DMS114 treated with DMSO at 0.1 percent for 48 hours (cell line): ENCODE measurements around the gene YIF1B.
"Not testable (repeated sequence)": the region's sequence is repeated elsewhere in the genome, so short reads cannot be mapped to it uniquely, and the experiment has no call there.

Experiments used
- DNase-seq: peaks from one replicate; lab custom pipeline; 2025; ENCODE audit not compliant: unreplicated experiment; lab: John Stamatoyannopoulos, UW

The YIF1B gene, protein sequence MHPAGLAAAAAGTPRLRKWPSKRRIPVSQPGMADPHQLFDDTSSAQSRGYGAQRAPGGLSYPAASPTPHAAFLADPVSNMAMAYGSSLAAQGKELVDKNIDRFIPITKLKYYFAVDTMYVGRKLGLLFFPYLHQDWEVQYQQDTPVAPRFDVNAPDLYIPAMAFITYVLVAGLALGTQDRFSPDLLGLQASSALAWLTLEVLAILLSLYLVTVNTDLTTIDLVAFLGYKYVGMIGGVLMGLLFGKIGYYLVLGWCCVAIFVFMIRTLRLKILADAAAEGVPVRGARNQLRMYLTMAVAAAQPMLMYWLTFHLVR

DNA sequence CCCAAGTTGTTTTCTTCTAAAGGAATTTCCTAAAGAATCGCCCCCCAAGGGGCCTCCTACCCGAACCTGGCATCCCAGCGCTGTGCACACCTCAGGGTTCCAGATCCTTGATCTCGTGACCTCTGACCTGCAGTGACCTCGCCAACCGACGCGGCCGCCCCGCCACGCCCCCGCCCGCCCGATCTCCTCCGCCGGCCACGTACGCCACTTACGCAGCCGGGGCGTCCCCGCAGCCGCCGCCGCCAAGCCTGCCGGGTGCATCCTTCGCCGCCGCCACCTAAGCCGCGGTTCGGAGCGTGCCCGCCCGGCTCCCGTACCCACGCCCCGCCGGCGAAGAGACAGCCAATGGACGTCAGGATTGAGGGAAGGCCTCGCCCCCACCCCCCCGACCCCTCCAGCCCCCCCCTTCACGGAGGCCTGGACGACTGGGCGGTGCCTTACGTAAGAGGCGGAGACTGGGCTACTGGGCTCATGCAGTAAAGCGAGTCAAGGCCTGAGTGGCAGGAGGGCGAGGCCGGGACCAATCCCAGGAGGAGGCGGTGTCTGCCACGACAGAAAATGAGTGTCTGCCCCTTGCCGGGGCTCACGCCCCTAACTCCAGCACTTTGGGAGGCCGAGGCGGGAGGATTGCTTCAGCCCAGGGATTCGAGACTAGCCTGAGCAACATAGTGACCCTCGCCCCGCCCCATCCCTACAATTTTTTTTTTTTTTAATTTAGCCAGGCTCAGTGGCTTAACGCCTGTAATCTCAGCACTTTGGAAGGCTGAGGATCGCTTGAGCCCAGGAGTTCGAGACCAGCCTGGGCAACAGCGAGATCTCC is at the start of gene YIF1B:
YIF1B (minus strand) TSS at position 291 of the 820 bp plus-strand sequence; CDS start at position 261, 30 bp downstream.
- peak; percentile 98 for DNase-seq

DNA sequence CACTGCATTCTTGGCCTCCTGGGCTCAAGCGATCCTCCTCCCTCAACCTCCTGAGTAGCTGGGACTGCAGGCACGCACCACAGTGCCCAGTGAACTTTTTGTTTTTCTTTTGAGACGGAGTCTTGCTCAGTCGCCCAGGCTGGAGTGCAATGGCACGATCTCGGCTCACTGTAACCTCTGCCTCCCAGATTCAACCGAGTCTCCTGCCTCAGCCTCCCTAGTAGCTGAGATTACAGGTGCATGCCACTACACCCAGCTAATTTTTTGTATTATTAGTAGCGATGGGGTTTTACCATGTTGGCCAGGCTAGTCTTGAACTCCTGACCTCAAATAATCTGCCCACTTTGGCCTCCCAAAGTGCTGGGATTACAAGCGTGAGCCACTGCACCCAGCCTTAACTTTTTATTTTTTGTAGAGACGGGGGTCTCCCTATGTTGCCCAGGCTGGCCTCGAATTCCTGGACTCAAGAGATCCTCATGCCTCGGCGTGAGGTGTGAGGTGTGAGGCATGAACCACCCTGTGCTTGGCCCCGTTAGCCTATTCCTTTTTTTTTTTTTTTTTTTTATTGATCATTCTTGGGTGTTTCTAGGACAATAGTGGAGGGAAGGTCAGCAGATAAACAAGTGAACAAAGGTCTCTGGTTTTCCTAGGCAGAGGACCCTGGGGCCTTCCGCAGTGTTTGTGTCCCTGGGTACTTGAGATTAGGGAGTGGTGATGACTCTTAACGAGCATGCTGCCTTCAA is 47.4 kb upstream of the YIF1B start:
- DNase-seq: not testable (repeated sequence)

DNA sequence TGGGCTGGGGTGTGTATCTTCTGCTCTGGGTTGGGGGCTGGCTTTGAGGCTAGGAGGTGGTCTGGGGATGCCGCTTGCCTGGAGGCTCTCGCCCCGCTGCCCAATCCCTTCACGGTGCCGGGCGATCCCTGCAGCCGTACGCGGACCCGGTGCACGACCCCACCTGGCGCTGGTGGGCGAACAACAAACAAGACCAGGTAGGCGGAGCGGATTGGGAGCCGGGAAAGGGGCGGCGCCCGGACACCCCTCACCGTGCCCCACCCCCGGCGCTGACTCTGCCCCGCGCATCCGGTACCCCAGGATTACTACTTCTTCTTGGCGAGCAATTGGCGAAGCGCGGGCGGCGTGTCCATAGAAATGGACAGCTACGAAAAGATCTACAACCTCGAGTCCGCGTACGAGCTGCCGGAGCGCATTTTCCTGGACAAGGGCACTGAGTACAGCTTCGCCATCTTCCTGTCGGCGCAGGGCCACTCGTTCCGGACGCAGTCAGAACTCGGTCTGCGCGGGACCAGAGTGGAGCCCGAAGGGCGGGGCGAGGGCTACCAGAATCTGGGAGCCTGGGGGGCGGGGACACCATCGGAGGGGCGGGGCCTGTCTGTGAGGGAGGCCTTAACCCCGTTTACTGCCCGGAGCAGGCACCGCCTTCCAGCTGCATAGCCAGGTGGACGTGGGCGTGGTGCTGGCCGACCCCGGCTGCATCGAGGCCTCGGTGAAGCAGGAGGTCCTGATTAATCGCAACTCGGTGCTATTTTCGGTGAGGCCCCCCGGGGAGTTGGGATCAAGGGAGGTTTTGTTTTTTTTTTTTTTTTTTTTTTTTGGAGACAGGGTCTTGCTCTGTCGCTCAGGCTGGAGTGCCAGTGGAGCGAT is 46.6 kb upstream of the YIF1B start:
- DNase-seq: peak; percentile 85

DNA sequence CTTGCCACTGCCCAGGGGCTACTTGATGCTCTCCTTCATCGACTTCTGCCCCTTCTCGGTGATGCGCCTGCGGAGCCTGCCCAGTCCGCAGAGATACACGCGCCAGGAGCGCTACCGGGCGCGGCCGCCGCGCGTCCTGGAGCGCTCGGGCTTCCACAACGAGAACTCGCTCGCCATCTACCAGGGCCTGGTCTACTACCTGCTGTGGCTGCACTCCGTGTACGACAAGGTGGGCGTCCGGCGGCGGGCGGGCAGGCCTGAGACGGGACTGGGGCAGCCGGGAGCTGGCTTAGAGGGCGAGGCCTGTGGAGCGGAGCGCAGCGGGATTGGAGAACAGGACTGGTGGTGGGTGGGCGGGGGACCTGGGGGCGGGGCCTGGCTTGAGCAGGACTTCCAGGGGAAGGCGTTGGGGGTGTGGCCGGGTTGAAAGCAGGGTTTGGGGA is 45.9 kb upstream of the YIF1B start:
- peak; percentile 88 for DNase-seq

DNA sequence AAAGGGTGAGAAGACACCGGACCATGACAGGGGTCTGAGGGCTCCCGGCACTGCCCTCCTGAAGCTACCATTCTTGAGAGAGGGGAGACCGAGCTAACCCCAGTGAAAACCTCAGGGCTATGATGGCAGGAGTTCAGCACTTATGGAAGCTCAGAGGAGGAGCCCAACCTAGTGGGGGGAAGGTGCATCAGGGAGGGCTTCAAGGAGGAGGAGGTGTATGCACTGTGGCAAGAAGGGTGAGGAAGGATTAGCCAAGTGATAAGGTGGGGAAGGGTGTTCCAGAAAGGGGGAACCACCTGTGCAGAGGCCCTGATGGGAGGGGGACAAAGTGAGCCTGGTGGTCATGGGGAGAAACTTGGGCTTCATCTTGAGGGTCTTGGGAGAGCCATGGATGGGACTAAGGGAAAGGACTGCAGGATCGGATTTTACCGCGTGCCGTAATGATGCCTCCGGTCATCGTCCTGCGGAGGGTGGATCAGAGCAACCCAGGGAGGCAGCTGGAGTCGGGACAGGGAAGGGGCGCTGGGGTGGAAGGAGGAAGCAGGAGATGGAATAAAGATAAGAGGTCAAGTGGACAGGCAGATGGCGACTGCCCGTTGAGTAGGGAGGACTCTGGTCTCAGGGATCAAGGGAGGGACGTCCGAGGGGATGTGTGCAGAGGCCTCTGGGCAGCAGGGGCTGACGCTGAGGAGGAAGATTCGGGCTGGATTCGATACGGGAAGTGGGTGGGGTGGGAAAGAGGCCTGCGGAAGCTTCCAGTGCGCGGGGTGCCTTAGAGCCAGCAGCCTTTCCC is 45.3 kb upstream of the YIF1B start:
- DNase-seq: no peak

DNA sequence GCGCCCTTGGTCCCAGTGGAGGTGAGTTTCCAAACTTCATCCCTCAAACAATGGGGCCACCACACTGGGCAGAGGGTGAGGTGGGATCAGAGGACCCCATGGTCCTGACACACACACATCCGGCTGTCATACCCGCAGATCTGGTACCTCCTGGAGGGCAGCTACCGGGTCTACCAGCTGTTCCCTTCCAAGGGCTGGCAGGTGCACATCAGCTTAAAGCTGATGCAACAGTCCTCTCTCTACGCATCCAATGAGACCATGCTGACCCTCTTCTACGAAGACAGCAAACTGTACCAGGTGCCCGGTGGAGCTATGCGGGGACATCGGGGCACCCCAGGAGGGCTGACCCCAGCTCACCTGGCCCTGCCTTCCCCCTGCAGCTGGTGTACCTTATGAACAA is 44.6 kb upstream of the YIF1B start:
- DNase-seq: no peak

DNA sequence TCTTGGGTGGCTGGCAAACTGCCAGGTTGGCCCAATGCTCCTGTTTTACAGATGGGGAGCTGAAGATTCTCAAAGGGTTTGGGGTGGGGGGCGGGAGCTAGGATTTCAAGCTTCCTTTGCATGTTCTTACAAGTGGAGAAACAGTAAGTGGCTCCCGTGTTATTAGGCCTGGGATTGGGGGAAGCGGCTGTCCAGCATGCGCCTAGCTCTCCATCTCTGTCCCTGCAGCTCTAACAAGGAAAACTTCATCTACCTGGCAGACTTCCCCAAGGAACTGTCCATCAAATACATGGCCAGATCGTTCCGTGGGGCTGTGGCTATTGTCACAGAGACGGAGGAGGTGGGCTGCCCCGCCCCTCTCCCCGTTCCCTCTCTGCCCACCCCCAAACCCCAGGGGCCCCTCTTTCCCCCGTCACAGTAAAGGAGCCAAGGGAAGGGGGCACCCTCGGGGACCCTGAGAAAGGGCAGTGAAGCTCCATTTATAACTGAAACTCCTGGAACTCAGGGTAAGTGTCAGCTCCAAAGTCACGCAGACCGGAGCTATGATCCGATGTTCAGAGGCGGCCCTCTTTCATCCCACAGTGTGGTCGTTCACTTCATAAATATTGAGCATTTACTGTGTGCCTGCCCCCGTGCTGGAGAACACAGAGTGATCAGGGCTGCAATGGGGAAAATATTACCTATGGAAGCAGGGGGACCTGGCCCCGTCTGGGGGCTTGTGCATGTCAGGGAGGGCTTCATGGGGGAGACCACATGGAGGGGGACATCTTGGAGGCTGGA is 43.7 kb upstream of the YIF1B start:
- no peak for DNase-seq

DNA sequence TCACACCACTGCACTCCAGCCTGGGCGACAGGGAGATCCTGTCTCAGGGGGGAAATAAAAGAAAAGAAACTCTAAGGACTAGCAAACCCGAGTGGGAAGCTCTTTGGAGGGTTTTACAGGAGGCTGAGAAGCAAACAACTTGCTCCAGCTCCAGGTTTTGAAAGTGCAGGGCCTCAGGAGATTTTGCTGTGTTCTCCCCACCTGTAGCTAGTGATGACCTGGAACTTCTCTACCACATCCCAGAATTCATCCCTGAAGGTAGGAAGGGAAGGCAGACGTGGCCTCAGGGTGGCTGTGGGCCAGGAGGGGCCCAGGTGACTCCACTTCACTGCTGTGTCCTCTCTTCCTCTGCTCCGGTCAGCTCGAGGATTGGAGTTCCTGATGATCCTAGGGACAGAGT is 42.3 kb upstream of the YIF1B start:
- DNase-seq: no peak

DNA sequence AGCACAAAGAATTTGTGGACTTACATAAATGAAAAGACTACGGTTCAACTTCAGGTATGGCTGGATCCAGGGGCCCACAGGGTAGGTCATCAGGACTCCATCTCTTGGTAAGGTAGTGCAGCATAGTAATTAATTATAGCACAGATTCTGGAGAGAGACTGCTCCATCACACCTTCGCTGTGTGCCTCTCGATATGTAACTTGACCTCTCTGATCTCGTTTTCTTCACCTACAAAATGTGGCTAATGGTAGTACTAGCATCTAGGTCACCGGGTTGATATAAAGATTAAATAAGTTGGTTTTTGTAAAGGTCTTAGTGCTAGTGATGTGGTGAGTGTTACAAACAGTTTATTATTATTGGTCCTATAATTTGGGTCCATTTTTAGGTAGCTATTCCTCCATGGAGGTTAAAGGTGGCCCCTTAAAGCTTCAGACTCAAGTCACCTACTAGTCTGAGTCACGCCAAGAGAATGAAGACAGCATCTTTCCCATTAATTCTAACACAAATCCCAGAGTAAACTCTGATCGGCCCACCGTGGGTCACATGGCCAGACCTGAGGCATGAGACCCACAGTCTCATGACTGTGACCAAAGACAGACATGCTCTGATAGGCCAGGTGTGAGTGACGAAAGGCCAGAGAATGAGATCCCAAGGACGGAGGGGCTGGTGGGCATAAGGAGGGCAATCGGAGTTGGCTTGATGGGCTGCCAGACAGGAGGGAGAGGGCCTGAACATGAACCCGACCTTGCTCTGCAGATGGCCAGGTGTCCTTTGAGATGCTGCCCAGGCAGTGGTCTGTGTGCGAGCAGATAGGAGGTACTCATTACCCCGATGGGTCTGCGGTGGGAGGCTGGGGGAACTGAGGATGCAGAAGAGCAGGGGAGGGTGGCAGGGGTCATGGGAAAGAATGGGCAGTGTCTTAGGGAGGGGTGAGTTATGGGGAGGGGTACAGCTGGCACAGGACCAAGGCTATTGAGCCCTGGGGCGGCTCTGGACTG is 40.3 kb upstream of the YIF1B start:
- DNase-seq: no peak

DNA sequence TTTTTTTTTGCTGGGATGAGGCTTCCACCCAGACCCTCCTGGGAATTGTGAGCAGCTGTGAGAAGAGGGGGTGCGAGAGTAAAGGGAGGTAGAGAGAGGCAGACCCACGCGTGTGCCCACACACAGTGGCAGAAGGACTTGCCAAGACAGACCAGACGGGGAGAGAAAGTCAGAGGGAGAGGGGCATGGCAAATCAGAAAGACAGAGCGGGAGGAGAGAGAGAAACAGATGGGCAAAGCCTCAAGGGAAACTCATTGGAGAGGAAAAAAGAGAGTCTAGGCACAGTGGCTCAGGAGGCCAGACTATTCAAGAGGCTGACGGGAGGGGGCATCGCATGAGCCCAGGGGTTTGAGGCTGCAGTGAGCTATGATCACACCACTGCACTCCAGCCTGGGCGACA is 36.9 kb upstream of the YIF1B start:
- DNase-seq: no peak

DNA sequence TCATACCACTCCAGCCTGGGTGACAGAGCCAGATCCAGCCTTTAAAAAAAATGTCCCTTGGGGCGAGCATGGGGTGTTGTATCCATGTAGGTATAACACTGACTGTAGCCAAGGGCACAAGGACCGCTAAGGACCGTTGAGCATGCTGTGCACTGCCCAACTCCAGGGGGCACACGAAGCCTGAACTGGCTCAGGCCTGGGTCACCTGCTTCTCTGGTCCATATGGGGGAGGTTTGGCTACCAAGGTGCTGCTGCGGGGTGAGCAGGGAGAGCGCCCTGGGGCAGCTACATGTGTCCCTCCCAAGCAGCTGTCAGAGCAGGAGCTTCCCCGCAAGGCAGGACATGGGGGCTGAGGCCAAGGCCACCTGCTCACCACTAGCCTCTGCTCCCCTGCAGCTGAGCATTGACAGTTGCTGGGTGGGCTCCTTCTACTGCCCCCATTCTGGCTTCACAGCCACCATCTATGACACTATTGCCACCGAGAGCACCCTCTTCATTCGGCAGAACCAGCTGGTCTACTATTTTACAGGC is 36.2 kb upstream of the YIF1B start:
- no peak for DNase-seq

DNA sequence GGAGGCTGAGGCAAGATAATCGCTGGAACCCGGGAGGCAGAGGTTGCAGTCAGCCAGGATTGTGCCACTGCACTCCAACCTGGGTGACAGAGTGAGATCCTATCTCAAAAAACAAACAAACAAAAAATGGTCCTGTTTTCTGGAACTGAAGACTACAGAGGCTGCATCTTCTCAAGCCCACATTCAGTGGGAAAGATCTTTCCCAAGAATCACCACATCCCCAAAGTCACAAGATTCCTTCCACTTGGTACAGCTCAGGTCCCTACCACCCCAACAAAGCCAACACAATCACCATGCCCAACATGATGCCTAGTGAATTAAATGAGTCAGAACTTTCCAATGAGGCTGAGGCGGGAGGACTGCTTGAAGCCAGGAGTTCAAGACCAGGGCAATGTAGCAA is 35.1 kb upstream of the YIF1B start:
- DNase-seq: no peak

DNA sequence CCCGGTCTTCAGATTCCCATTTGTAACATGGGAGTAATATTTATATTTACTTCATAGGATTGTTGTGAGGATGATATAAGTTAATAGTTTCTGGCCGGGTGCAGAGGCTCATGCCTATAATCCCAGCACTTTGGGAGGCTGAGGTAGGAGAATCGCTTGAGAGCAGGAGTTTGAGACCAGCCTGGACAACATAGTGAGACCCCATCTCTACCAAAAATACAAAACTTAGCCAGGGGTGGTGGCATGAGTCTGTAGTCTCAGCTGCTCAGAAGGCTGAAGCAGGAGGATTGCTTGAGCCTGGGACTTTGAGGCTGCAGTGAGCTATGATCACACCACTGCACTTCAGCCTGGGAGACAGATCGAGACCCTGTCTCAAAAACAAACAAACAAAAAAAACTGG is 31.1 kb upstream of the YIF1B start:
- DNase-seq: no peak

DNA sequence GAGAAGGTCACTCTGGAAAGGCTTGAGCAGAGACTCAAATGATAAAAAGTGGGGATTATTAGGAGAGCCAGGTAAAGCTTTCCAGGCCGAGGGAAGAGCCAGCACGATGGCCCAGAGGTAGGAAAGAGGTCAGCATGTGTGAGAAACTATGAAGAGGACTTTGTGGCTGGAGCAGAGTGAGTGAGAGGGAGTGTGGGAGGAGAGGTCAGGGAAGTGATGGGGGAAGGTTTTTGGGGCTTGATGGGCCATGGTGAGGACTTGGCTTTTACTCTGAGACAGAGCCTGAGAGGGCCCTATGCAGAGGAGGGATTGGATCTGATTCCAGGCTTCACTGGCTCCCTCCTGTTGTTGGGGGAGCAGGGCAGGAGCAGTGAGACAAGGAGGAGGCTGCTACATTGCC is 25.2 kb upstream of the YIF1B start:
- DNase-seq: no peak

DNA sequence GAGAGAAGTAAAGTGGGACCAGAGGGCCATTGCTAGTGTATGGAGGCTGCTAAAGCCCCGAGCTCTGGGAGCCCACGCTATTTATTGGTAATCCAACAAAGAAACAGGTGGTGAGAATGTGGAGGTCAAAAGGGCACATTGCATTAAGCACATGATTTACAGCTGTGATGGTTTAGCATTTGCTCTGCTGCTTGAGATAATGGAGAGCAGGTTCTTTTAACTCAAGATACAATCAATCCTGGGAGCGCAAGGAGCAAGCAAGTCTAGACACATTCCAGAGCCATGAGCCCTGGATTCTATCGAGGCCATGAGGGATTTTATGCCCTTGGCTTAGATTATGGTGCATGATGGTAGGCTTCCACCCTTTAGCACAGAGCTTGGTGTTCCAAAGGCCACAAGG is 23.3 kb upstream of the YIF1B start:
- not testable (repeated sequence) for DNase-seq

DNA sequence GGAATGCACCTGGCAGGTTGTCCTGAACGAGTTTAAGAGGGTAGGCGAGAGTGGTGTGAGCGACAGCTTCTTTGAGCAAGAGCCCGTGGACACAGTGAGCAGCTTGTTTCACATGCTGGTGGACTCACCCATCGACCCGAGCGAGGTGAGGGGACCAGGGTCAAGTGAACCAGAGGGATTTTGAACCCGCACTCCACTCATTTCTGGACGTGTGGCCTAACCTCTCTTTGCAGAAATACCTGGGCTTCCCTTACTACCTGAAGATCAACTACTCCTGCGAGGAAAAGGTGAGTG is 21.6 kb upstream of the YIF1B start:
- no peak for DNase-seq

DNA sequence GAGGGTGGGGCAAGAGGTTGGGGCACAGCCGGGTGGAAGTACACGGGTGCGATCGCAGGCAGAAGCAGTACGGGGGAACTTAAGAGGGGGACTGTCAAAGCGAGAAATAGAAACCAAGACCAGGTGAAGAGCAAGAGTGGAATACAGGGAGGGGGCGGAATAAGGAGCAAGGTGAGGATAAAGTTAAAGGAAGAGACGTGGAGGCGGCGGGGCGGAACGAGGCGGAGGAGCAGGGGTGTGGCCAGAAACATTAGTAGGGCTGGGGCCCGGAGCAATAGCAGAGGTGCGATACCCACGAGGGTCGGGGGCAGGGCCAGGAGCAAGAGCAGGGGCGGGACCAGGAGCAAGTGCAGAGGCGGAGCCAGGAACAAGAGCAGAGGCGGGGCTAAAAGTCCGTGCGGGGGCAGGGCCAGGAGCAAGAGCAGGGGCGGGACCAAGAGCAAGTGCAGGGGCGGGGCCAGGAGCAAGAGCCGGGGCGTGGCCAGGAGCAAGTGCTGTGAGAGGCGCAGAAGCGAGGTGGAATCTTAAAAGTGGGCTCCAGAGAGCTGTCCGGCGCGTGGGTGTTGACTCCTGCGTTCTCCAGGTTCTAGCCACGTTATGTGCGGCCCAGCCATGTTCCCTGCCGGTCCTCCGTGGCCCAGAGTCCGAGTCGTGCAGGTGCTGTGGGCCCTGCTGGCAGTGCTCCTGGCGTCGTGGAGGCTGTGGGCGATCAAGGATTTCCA is 21.1 kb upstream of the YIF1B start:
- peak; percentile 95 for DNase-seq
